Stomach (tissue), 9 donors: ENCODE data around the gene IGF2BP3. TPM values are rescaled to one million over a fixed set of nuclear protein-coding genes. Genes with fewer than 3 reads are reported as not detected.

Source experiments
- DNase-seq, 2 donors: peaks; one replicate each; pipeline versions ENCODE4 v3.0.0 to v3.0.0-alpha.2; 2013 to 2019
- H3K27ac ChIP-seq, 5 donors: fragments of 200-600 bp in 4 of 5; sonication (generic) in 4 of 5; one replicate each; pipeline ENCODE4 v1.5.1; 2013 to 2019; ENCODE audit warnings: mild to moderate bottlenecking in 1 of 5, moderate library complexity in 1 of 5
- H3K27me3 ChIP-seq, 3 donors: fragments of 200-600 bp; sonication (generic); one replicate each; pipeline ENCODE4 v1.5.1; 2017 to 2019; ENCODE audit warnings: mixed run types in 1 of 3
- H3K36me3 ChIP-seq, 4 donors: fragments of 200-600 bp; sonication (generic); 1 replicate in 3 of 4; 2 replicates in 1 of 4; pipeline ENCODE4 v1.5.1; 2016 to 2019
- H3K4me1 ChIP-seq, 4 donors: fragments of 200-600 bp; sonication (generic); one replicate each; pipeline ENCODE4 v1.5.1; 2016 to 2019
- H3K4me3 ChIP-seq, 4 donors: fragments of 200-600 bp; sonication (generic) in 3 of 4; one replicate each; pipeline ENCODE4 v1.5.1; 2016 to 2019; ENCODE audit warnings: mild to moderate bottlenecking in 1 of 4
- H3K9me3 ChIP-seq, 4 donors: fragments of 200-600 bp; sonication (generic); one replicate each; pipeline ENCODE4 v1.5.1; 2016 to 2019
- EP300 ChIP-seq: sonication (generic); formaldehyde crosslinking; IDR thresholded peaks from one replicate; pipeline ENCODE4 v1.6.1; 2017; ENCODE audit warnings: antibody characterized with exemption
- POLR2A ChIP-seq, 4 donors: fragments of 450-650 bp; IDR thresholded peaks; one replicate each; pipeline ENCODE4 v1.6.1; 2016; ENCODE audit warnings: antibody characterized with exemption in 4 of 4, control low read depth in 2 of 4, mild to moderate bottlenecking in 1 of 4, moderate library complexity in 1 of 4
- POLR2AphosphoS5 ChIP-seq, 3 donors: sonication (generic); formaldehyde crosslinking; IDR thresholded peaks; one replicate each; pipeline ENCODE4 v1.6.1; 2016; ENCODE audit warnings: antibody characterized with exemption in 3 of 3
- WGBS, 5 donors: extraction: QIAGEN DNeasy Blood & Tissue Kit in 3 of 5; methylation state at CpG; one replicate each; pipeline versions ENCODE4 v1.1.5 to v1.1.7; 2013 to 2018; 5-methylcytosine and 5-hydroxymethylcytosine counted together
- intact Hi-C: fragments of 100-400 bp; cut with DNase I; formaldehyde crosslinking; loops from one replicate; pipeline ENCODE4 v1.15.1; 2023; ENCODE audit warnings: low total_unique reads
- polyA plus RNA-seq, 3 donors: library from polyadenylated mRNA; stranded (reverse); fragments of 200-250 nt; gene quantifications; one replicate each; pipeline ENCODE4 v1.2.3, GENCODE V29; 2013
- total RNA-seq, 5 donors: library from RNA; depleted of rRNA; stranded (reverse); fragments of >200 nt; gene quantifications; one replicate each; pipeline versions ENCODE4 v1.1.0 to v1.2.3, GENCODE V29; 2014 to 2016
- TF ChIP-seq, protein P1 (sequence below), 7 experiments: fragments of 450-650 bp in 4 of 7; fragments of 200-600 bp in 3 of 7; sonication (generic) in 3 of 7; IDR thresholded peaks; one replicate each; pipeline ENCODE4 v1.5.1; 2016 to 2019; ENCODE audit warnings: antibody characterized with exemption in 7 of 7, control low read depth in 2 of 7, mild to moderate bottlenecking in 1 of 7
- donor health status: healthy with polysubstance abuse.
- donor health status: Bipolar disorder and iron deficiency.
- donor health status: healthy.

IGF2BP3 gene
- total and polyA plus RNA-seq, 8 donors = 0.43 to 61.9 (median 5.2) TPM; not detected in 4

DNA sequence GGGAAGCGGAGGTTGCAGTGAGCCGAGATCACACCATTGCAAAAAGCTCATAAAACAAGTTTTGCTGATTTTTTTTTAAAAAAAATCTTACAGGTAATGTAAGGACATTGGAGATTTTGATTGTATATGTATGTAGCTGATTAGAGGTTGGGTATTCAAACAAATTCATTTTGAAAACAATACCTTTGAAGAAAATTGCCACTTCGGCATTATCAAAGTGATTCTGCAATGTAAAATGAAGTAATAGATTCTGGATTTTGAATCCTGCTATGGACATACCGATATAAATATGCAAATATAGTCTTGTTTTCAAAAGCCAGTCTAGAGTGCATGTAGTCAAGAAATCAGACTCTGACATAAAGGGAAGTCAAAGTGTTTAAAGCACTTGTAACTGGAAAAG, 12.4 kb upstream of the IGF2BP3 start:
- intact Hi-C loops = no loop called here
- no peak overlapping the region for H3K4me3 ChIP-seq
- DNase-seq = no peak
- H3K27ac ChIP-seq = no peak overlapping the region
- TF ChIP-seq POLR2AphosphoS5 (IDR thresholded peaks at IDR 0.05) (no peak), EP300 (no peak), POLR2A (IDR thresholded peaks at IDR 0.05) (no peak)
- TF ChIP-seq, protein P1, sequence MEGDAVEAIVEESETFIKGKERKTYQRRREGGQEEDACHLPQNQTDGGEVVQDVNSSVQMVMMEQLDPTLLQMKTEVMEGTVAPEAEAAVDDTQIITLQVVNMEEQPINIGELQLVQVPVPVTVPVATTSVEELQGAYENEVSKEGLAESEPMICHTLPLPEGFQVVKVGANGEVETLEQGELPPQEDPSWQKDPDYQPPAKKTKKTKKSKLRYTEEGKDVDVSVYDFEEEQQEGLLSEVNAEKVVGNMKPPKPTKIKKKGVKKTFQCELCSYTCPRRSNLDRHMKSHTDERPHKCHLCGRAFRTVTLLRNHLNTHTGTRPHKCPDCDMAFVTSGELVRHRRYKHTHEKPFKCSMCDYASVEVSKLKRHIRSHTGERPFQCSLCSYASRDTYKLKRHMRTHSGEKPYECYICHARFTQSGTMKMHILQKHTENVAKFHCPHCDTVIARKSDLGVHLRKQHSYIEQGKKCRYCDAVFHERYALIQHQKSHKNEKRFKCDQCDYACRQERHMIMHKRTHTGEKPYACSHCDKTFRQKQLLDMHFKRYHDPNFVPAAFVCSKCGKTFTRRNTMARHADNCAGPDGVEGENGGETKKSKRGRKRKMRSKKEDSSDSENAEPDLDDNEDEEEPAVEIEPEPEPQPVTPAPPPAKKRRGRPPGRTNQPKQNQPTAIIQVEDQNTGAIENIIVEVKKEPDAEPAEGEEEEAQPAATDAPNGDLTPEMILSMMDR (IDR thresholded peaks at IDR 0.05) = no peak
- WGBS, 5 donors = 84 to 91% (median 86%) methylated on average over 4 of the region's 4 CpGs
- H3K9me3 ChIP-seq = no peaks in the 10 kb centered on the region
- H3K36me3 ChIP-seq = no peaks in the 10 kb centered on the region
- H3K4me1 ChIP-seq = no peaks in the 10 kb centered on the region
- peaks cover 0 to 62% (median 34%) of the 10 kb centered on the region in 3 donors for H3K27me3 ChIP-seq

DNA sequence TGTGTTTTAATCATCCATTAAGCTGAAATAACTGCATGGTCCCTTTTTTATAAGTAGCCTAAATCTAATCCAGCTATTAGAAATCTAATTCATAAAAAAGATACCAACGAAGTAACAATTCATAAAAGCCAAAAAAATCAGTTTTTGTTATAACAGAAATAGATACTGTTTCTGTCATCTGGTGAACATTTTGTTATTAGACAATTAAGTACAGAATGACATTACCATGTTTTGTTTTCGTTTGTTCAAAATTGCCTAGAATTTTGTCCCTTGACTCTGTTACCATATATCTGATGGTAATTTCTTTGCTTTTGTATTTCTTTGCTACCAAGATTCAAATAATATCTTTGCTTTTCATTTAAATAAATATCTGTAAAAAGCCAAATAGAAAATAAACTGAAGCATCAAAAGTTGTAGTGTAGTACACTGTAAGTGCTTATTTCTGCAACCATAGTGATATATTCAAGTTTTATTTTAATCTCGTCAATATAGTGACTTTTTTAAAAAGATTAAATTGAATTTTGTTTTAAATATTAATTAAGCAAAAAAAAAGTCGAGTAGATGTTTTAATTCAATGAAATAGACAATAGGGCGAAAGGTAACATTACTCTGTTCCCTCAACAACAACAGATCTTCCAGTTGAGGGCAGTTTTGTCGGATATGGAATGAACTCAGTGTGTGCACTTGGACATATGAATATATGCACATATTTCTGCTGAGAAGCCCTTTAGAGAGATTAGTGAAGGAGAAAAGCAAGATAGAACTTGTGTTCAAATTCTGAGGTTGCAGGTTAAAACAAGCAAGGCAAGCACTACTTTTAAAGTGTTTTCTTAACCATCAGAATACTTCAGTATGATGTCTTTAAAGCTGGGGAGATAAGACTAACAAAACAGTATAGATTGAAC, 7.9 kb upstream of the IGF2BP3 start:
- TF ChIP-seq POLR2AphosphoS5 (IDR thresholded peaks at IDR 0.05) (no peak), POLR2A (IDR thresholded peaks at IDR 0.05) (no peak), EP300 (no peak)
- TF ChIP-seq, protein P1 (IDR thresholded peaks at IDR 0.05) = no peak
- intact Hi-C loops = no loop called here
- H3K27ac ChIP-seq = no peak overlapping the region
- H3K4me1 ChIP-seq = peaks cover 9 to 15% (median 15%) of the 10 kb centered on the region in 4 donors
- DNase-seq = no peak
- H3K36me3 ChIP-seq = no peaks in the 10 kb centered on the region
- peaks cover 20 to 92% (median 74%) of the 10 kb centered on the region in 3 donors for H3K27me3 ChIP-seq
- H3K9me3 ChIP-seq = peaks cover 0 to 14% (median 0%) of the 10 kb centered on the region in 4 donors
- WGBS, 5 donors = 79 to 86% (median 83%) methylated on average over 6 of the region's 6 CpGs
- no peak overlapping the region for H3K4me3 ChIP-seq

DNA sequence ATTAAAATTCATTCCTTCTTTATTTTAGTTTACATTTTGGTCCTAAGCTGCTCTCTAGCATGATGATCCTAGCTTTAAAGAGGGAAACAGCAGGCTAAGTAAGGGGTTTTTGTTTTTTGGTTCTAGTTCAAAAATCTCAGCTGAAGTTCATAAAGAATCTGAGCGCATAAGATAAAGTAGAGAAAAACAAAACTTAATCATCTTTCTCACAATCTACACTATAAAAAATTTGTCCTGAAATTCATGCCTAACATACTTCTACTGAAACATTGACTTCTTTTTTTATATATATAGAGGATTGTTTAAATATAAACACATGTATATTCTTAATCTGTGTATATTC, 6.8 kb upstream of the IGF2BP3 start:
- no peak overlapping the region for H3K27ac ChIP-seq
- 79 to 88% (median 82%) methylated on average over 1 of the region's 1 CpG for WGBS, 5 donors
- H3K4me1 ChIP-seq = peaks cover 9 to 16% (median 15%) of the 10 kb centered on the region in 4 donors
- DNase-seq = no peak
- H3K9me3 ChIP-seq = peaks cover 0 to 14% (median under 1%) of the 10 kb centered on the region in 4 donors
- H3K27me3 ChIP-seq = peaks cover 26 to 99% (median 80%) of the 10 kb centered on the region in 3 donors
- H3K36me3 ChIP-seq = no peaks in the 10 kb centered on the region
- intact Hi-C loops = no loop called here
- H3K4me3 ChIP-seq = no peak overlapping the region
- TF ChIP-seq POLR2AphosphoS5 (IDR thresholded peaks at IDR 0.05) = no peak
- TF ChIP-seq, protein P1 (IDR thresholded peaks at IDR 0.05) = no peak
- no peak for TF ChIP-seq EP300
- no peak for TF ChIP-seq POLR2A (IDR thresholded peaks at IDR 0.05)

DNA sequence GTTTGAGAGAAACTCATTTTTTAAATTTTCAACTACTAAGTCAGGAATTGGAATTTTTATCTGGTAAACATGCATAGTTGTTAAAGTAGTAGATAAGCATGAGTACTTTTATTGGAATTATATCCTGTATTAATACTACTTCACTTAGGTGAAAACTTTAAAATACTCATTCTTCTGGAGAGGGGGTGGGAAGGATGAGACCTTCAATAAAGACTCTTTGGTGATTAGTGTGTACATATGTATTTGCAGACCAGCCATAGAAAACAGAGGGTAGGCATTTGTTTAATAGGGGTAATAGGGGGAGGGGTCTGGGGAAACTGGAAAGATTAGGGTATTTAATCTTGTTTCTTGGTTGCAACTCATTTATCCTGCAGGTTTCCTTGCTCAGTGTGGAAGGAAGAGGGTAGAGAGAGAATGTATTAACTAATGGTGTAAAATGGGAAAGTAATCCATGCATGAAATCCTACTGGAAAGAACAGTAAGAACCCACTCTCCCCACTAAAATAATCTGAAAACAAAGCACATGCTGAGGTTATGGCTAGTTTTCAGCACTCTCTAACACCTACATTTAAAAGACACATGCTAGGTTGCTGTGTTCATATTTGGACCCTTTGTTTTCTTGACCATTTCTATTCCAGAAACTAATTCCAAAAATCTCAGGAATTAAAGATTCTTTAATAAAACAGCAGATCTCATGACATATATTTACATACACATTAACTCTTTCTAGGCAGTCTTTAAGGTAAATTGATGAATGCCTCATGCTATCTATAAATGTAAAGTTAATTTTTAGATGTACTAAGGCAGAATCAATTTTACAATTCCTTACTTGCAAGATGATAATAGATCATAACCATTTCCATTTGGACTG, 6.2 kb upstream of the IGF2BP3 start:
- no peak for DNase-seq
- Histone ChIP-seq H3K27me3 (peaks cover 26 to 100% (median 84%) of the 10 kb centered on the region in 3 donors), H3K4me3 (no peak overlapping the region), H3K27ac (no peak overlapping the region), H3K36me3 (no peaks in the 10 kb centered on the region), H3K9me3 (peaks cover 0 to 14% (median 3%) of the 10 kb centered on the region in 4 donors), H3K4me1 (peaks cover 9 to 20% (median 15%) of the 10 kb centered on the region in 4 donors)
- intact Hi-C loops = no loop called here
- TF ChIP-seq POLR2A (IDR thresholded peaks at IDR 0.05) (no peak), POLR2AphosphoS5 (IDR thresholded peaks at IDR 0.05) (no peak), EP300 (no peak)
- TF ChIP-seq, protein P1 (IDR thresholded peaks at IDR 0.05) = no peak
